ENCODE data around the gene LAMTOR5.

Gene LAMTOR5

GRCh38 chr1:110387048-110387754 is 20.3 kb downstream of the LAMTOR5 start:
- DNase-seq (ENCODE audit: low read depth), result no peak

- DNase-seq (ENCODE audit: low read depth), result no peak
These were observed 22.1 kb downstream of the LAMTOR5 start for GRCh38 chr1:110385369-110385768.

- DNase-seq (ENCODE audit: low read depth), result no peak
These were observed 22.7 kb downstream of the LAMTOR5 start for GRCh38 chr1:110384581-110385321.

- no peak for DNase-seq (ENCODE audit: low read depth)
These were observed 24.1 kb downstream of the LAMTOR5 start for GRCh38 chr1:110383251-110383990.

- DNase-seq (ENCODE audit: low read depth), result no peak
These were observed 26.7 kb downstream of the LAMTOR5 start for GRCh38 chr1:110380672-110381283.

GRCh38 chr1:110375490-110375889 is 32.0 kb downstream of the LAMTOR5 start:
- no peak for DNase-seq (ENCODE audit: low read depth)

GRCh38 chr1:110370827-110371226 is 36.7 kb downstream of the LAMTOR5 start:
- DNase-seq (ENCODE audit: low read depth), result no peak

GRCh38 chr1:110364221-110364620 is 43.3 kb downstream of the LAMTOR5 start:
- no peak for DNase-seq (ENCODE audit: low read depth)

- no peak for DNase-seq (ENCODE audit: low read depth)
These were observed 45.6 kb downstream of the LAMTOR5 start for GRCh38 chr1:110361856-110362255.

GRCh38 chr1:110360431-110360830 is 47.1 kb downstream of the LAMTOR5 start:
- DNase-seq (ENCODE audit: low read depth), result no peak

GRCh38 chr1:110356379-110356778 is 51.1 kb downstream of the LAMTOR5 start:
- DNase-seq (ENCODE audit: low read depth), result no peak

- DNase-seq (ENCODE audit: low read depth), result no peak
These were observed 52.2 kb downstream of the LAMTOR5 start for GRCh38 chr1:110355321-110355720.
